Kidney epithelial cell (primary cell): Measurements from ENCODE around the gene CLDN17. TPM values are rescaled to one million over a fixed set of nuclear protein-coding genes. Genes with fewer than 3 reads are reported as not detected.

ENCODE experiments used
- DNase-seq: peaks from one replicate; pipeline ENCODE4 v3.0.0-alpha.2; 2010; ENCODE audit warnings: low read depth
- H3K27me3 ChIP-seq: 2 replicates; pipeline ENCODE4 v1.6.0; 2011; ENCODE audit warnings: low read length; ENCODE audit not compliant: control insufficient read depth, insufficient read depth
- H3K36me3 ChIP-seq: 2 replicates; pipeline ENCODE4 v1.5.1; 2011; ENCODE audit warnings: low read length; ENCODE audit not compliant: control insufficient read depth, insufficient read depth
- H3K4me3 ChIP-seq: 2 replicates; pipeline ENCODE4 v1.5.1; 2011; ENCODE audit warnings: low read depth, mild to moderate bottlenecking, control low read depth, low read length
- CTCF ChIP-seq: IDR thresholded peaks from 2 replicates; pipeline ENCODE4 v1.5.1; 2011; ENCODE audit warnings: mild to moderate bottlenecking, moderate library complexity, low read length, control low read depth, inconsistent platforms; ENCODE audit not compliant: insufficient read depth, poor library complexity, severe bottlenecking
- total RNA-seq: library from RNA; depleted of rRNA; stranded (reverse); fragments of >200 nt; gene quantifications from 2 replicates; pipeline ENCODE4 v1.2.3, GENCODE V29; 2015

Gene CLDN17
- total RNA-seq, 1 donor from 2014 or later = not detected

GRCh38 chr21:30189773-30190172, 23.2 kb upstream of the CLDN17 start:
- Histone ChIP-seq H3K27me3 (no peaks in the 10 kb centered on the region), H3K4me3 (no peak overlapping the region), H3K36me3 (no peaks in the 10 kb centered on the region)
- TF ChIP-seq CTCF = no peak
- DNase-seq = no peak

- Histone ChIP-seq H3K36me3 (no peaks in the 10 kb centered on the region), H3K4me3 (no peak overlapping the region), H3K27me3 (no peaks in the 10 kb centered on the region)
- DNase-seq = no peak
- TF ChIP-seq CTCF = no peak
Measured at GRCh38 chr21:30186242-30186641, 19.6 kb upstream of the CLDN17 start.

- Histone ChIP-seq H3K27me3 (no peaks in the 10 kb centered on the region), H3K36me3 (no peaks in the 10 kb centered on the region), H3K4me3 (no peak overlapping the region)
- TF ChIP-seq CTCF = no peak
- no peak for DNase-seq
Measured at GRCh38 chr21:30168086-30168485, 1.5 kb upstream of the CLDN17 start.

GRCh38 chr21:30166171-30166570, 434 bp downstream of the CLDN17 start:
- no peak for TF ChIP-seq CTCF
- Histone ChIP-seq H3K4me3 (no peak overlapping the region), H3K27me3 (no peaks in the 10 kb centered on the region), H3K36me3 (no peaks in the 10 kb centered on the region)
- no peak for DNase-seq

- no peaks in the 10 kb centered on the region for H3K36me3 ChIP-seq
- H3K27me3 ChIP-seq = no peaks in the 10 kb centered on the region
- no peak overlapping the region for H3K4me3 ChIP-seq
- DNase-seq = no peak
- TF ChIP-seq CTCF = no peak
Measured at GRCh38 chr21:30164796-30165195, 1.8 kb downstream of the CLDN17 start.

GRCh38 chr21:30153697-30154340, 12.8 kb downstream of the CLDN17 start:
- DNase-seq = no peak
- H3K4me3 ChIP-seq = no peak overlapping the region
- TF ChIP-seq CTCF = no peak

More at GRCh38 chr21:30153697-30154340, 12.8 kb downstream of the CLDN17 start:
- H3K36me3 ChIP-seq = no peaks in the 10 kb centered on the region
- no peaks in the 10 kb centered on the region for H3K27me3 ChIP-seq
